Cerebellar cortex (tissue), 1 donor: Measurements from ENCODE around the gene BTBD8.

Experiments used
- DNase-seq: peaks from one replicate; pipeline ENCODE4 v3.0.0-alpha.2; 2015; ENCODE audit warnings: low spot score

Gene BTBD8

GRCh38 chr1:92192246-92192645 lies 112.1 kb downstream of the BTBD8 start:
- peak; percentile 48 for DNase-seq

- DNase-seq: no peak
These were observed 114.4 kb downstream of the BTBD8 start for GRCh38 chr1:92194511-92194910.

GRCh38 chr1:92201973-92202372 lies 121.8 kb downstream of the BTBD8 start:
- DNase-seq: no peak

- no peak for DNase-seq
These were observed 123.0 kb downstream of the BTBD8 start for GRCh38 chr1:92203105-92203504.

GRCh38 chr1:92210701-92211100 lies 130.6 kb downstream of the BTBD8 start:
- DNase-seq: no peak

- DNase-seq: no peak
These were observed 131.0 kb downstream of the BTBD8 start for GRCh38 chr1:92211166-92211565.

- DNase-seq: no peak
These were observed 137.6 kb downstream of the BTBD8 start, which contains the start of gene C1orf146 for GRCh38 chr1:92217721-92218120. TSS of gene C1orf146 (plus strand) at chr1:92217915. CDS start at chr1:92231421, 13,506 bp downstream.

- DNase-seq: no peak
These were observed 138.4 kb downstream of the BTBD8 start for GRCh38 chr1:92218559-92218958.

GRCh38 chr1:92219028-92219427 lies 138.9 kb downstream of the BTBD8 start:
- no peak for DNase-seq

GRCh38 chr1:92228401-92228800 lies 148.3 kb downstream of the BTBD8 start:
- no peak for DNase-seq

- peak; percentile 78 for DNase-seq
These were observed 150.6 kb downstream of the BTBD8 start for GRCh38 chr1:92230736-92231135.
